H7 (cell line): ENCODE measurements around the gene UFM1. TPM values are rescaled to one million over a fixed set of nuclear protein-coding genes. Genes with fewer than 3 reads are reported as not detected.
"Not testable (repeated sequence)": the region's sequence is repeated elsewhere in the genome, so short reads cannot be mapped to it uniquely, and the experiment has no call there.

Experiments used
- DNase-seq: peaks from one replicate; pipeline ENCODE4 v3.0.0; 2012
- H3K27me3 ChIP-seq: 2 replicates; pipeline ENCODE4 v1.6.0; 2011; ENCODE audit warnings: mild to moderate bottlenecking, low read length; ENCODE audit not compliant: control insufficient read depth, insufficient read depth
- H3K36me3 ChIP-seq: replicated peaks from 2 replicates; pipeline ENCODE4 v1.5.1; 2011; ENCODE audit warnings: low read length; ENCODE audit not compliant: control insufficient read depth, insufficient read depth
- H3K4me3 ChIP-seq: 2 replicates; pipeline ENCODE4 v1.5.1; 2011; ENCODE audit warnings: low read depth, mild to moderate bottlenecking, control low read depth, low read length, moderate library complexity; ENCODE audit not compliant: insufficient read depth
- total RNA-seq: library from RNA; depleted of rRNA; stranded (reverse); fragments of >200 nt; shearing (Covaris generic); gene quantifications from 2 replicates; pipeline ENCODE4 v1.2.3, GENCODE V29; 2014

UFM1 gene
- total RNA-seq, 1 experiment from 2014 or later: 24.8 TPM

GRCh38 chr13:38348861-38349389 lies 726 bp upstream of the UFM1 start:
- H3K4me3 ChIP-seq: peak overlapping the region; percentile 35
- no peaks in the 10 kb centered on the region for H3K27me3 ChIP-seq
- DNase-seq: peak; percentile 12
- no peaks in the 10 kb centered on the region; the same call in 1 of the 2 replicates for H3K36me3 ChIP-seq

GRCh38 chr13:38350114-38350617 lies 515 bp downstream of the UFM1 start:
- Histone ChIP-seq H3K4me3 (peak overlapping the region; percentile 96), H3K36me3 (peaks cover 3% of the 10 kb centered on the region; the same call in 1 of the 2 replicates)
- peak; percentile 13 for DNase-seq

GRCh38 chr13:38355595-38356119 lies 6.0 kb downstream of the UFM1 start:
- H3K36me3 ChIP-seq: peaks cover 3% of the 10 kb centered on the region; the same call in 1 of the 2 replicates
- DNase-seq: no peak
- no peak overlapping the region for H3K4me3 ChIP-seq

More at GRCh38 chr13:38350114-38350617, 515 bp downstream of the UFM1 start:
- H3K27me3 ChIP-seq: no peaks in the 10 kb centered on the region

GRCh38 chr13:38358684-38359083 lies 9.0 kb downstream of the UFM1 start:
- Histone ChIP-seq H3K4me3 (no peak overlapping the region), H3K27me3 (no peaks in the 10 kb centered on the region), H3K36me3 (peaks cover 4% of the 10 kb centered on the region; the same call in 1 of the 2 replicates)
- DNase-seq: no peak

More at GRCh38 chr13:38355595-38356119, 6.0 kb downstream of the UFM1 start:
- H3K27me3 ChIP-seq: no peaks in the 10 kb centered on the region

- Histone ChIP-seq H3K27me3 (no peaks in the 10 kb centered on the region), H3K4me3 (no peak overlapping the region), H3K36me3 (peaks cover 1% of the 10 kb centered on the region; the same call in 1 of the 2 replicates)
- no peak for DNase-seq
Observed at GRCh38 chr13:38361542-38362262, 12.1 kb downstream of the UFM1 start.

GRCh38 chr13:38363219-38363618 lies 13.6 kb downstream of the UFM1 start:
- Histone ChIP-seq H3K4me3 (no peak overlapping the region), H3K27me3 (no peaks in the 10 kb centered on the region), H3K36me3 (peaks cover 1% of the 10 kb centered on the region; the same call in 1 of the 2 replicates)
- no peak for DNase-seq

- H3K4me3 ChIP-seq, DNase-seq, H3K36me3 ChIP-seq, H3K27me3 ChIP-seq: not testable (repeated sequence)
Observed at GRCh38 chr13:38363746-38364145, 14.1 kb downstream of the UFM1 start.

GRCh38 chr13:38365661-38366060 lies 16.0 kb downstream of the UFM1 start:
- no peak overlapping the region for H3K4me3 ChIP-seq
- DNase-seq: no peak
- peaks cover 1% of the 10 kb centered on the region; the same call in 1 of the 2 replicates for H3K36me3 ChIP-seq
- H3K27me3 ChIP-seq: no peaks in the 10 kb centered on the region

- DNase-seq: no peak
- Histone ChIP-seq H3K27me3 (no peaks in the 10 kb centered on the region), H3K36me3 (peaks cover 1% of the 10 kb centered on the region; the same call in 1 of the 2 replicates), H3K4me3 (no peak overlapping the region)
Observed at GRCh38 chr13:38366954-38367645, 17.4 kb downstream of the UFM1 start.

GRCh38 chr13:38369058-38369457 lies 19.4 kb downstream of the UFM1 start:
- Histone ChIP-seq H3K27me3 (no peaks in the 10 kb centered on the region), H3K4me3 (no peak overlapping the region), H3K36me3 (no peaks in the 10 kb centered on the region)
- DNase-seq: no peak

- H3K4me3 ChIP-seq, H3K36me3 ChIP-seq, H3K27me3 ChIP-seq, DNase-seq: not testable (repeated sequence)
Observed at GRCh38 chr13:38370096-38370495, 20.4 kb downstream of the UFM1 start.

- no peak for DNase-seq
- H3K27me3 ChIP-seq: no peaks in the 10 kb centered on the region
- no peaks in the 10 kb centered on the region for H3K36me3 ChIP-seq
- H3K4me3 ChIP-seq: no peak overlapping the region
Observed at GRCh38 chr13:38372820-38373383, 23.3 kb downstream of the UFM1 start.

- Histone ChIP-seq H3K27me3 (no peaks in the 10 kb centered on the region), H3K36me3 (no peaks in the 10 kb centered on the region), H3K4me3 (no peak overlapping the region)
- DNase-seq: no peak
Observed at GRCh38 chr13:38376546-38376945, 26.9 kb downstream of the UFM1 start.

- no peak overlapping the region for H3K4me3 ChIP-seq
- no peaks in the 10 kb centered on the region for H3K36me3 ChIP-seq
- no peaks in the 10 kb centered on the region for H3K27me3 ChIP-seq
- DNase-seq: no peak
Observed at GRCh38 chr13:38381890-38382289, 32.2 kb downstream of the UFM1 start.
